ENCODE measurements around the gene ODF2. TPM values are rescaled to one million over a fixed set of nuclear protein-coding genes. Genes with fewer than 3 reads are reported as not detected.

ODF2 gene
- total and polyA plus RNA-seq, 10 of the 15 experiments (the other 5 are each of a cell fraction or from before 2014, with no cell fraction given), result 8.7 to 65.1 (median 38.5) TPM

DNA sequence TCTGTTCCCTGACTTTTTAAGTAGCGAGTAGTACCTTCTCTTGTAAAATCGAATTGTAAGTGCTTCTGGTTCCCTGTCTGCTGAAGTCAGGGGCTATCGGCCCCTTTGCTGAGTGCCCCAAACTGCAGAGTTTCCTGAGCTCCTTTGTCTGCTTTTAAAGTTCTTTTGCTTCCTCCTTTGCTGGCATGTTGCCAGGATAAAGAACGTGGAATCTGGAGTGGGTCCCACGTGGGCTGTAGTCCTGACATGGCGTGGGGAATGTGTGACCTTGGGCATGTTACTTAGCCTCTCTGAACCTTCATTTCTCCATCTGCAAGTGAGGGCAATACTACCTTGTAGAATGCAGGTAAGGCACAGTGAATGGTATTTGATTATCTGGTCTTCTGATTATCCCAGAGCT is 13.7 kb upstream of the ODF2 start:
- intact Hi-C loops (cut with micrococcal nuclease; ENCODE audit: unreplicated experiment) (no loop called here), in situ Hi-C loops (cut with MboI) (no loop called here)
- CTCF ChIA-PET, result no interaction called here
- Histone ChIP-seq H3K27me3 (replicated peaks in 1 of 2; ENCODE audit: control insufficient read depth in 2 of 2, insufficient read depth in 2 of 2, low read length in 1 of 2) (no peaks in the 10 kb centered on the region), H3K27ac (ENCODE audit: control insufficient read depth, insufficient read depth) (no peak overlapping the region), H2AFZ (ENCODE audit: control insufficient read depth, low read depth, low read length) (no peak overlapping the region), H3K9ac (ENCODE audit: control insufficient read depth, insufficient read depth, low read length) (no peak overlapping the region), H3K9me3 (replicated peaks; ENCODE audit: control insufficient read depth, insufficient read depth, low read length) (no peaks in the 10 kb centered on the region), H3K79me2 (ENCODE audit: control insufficient read depth, insufficient read depth, low read length) (no peaks in the 10 kb centered on the region), H3K4me2 (ENCODE audit: control insufficient read depth, insufficient read depth) (no peak overlapping the region), H3K36me3 (ENCODE audit: control insufficient read depth in 2 of 2, insufficient read depth in 2 of 2, low read length in 1 of 2) (no peaks in the 10 kb centered on the region), H3K4me3 (no peak overlapping the region), H4K20me1 (ENCODE audit: control insufficient read depth, insufficient read depth) (no peaks in the 10 kb centered on the region), H3K4me1 (ENCODE audit: control insufficient read depth, insufficient read depth, low read length) (no peaks in the 10 kb centered on the region)
- 17% methylated on average over 6 of the region's 6 CpGs for WGBS (ENCODE audit: insufficient coverage, insufficient replicate concordance, low lambda C conversion rate, missing lambda C conversion rate)
- POLR2A ChIA-PET, result no interaction called here
- FAIRE-seq (no peak), ATAC-seq (no peak), DNase-seq (ENCODE audit: low read depth, low spot score) (no peak)
- no TSS peak for BruUV-seq (replicated peaks)
- RAD21 ChIA-PET (ENCODE audit: unreplicated experiment), result interaction anchor here (1.3 kb wide), 1 partner anchor 27 kb away, joined by 3 read pairs; no protein-coding TSS in a partner anchor
- SMC1A ChIA-PET (ENCODE audit: uncharacterized antibody, unreplicated experiment), result interaction anchor here (1.0 kb wide), 1 partner anchor 80 kb away, joined by 4 read pairs; no protein-coding TSS in a partner anchor
- TF ChIP-seq TCF7 (IDR thresholded peaks at IDR 0.05; ENCODE audit: borderline replicate concordance), result no peak
- no peak for TF ChIP-seq EGR1 (IDR thresholded peaks at IDR 0.05; ENCODE audit: borderline replicate concordance in 1 of 2, low read depth in 2 of 2, low read length in 2 of 2)
- TF ChIP-seq SPI1 (IDR thresholded peaks at IDR 0.05; ENCODE audit: borderline replicate concordance, insufficient read depth, low read depth, low read length), result no peak
- TF ChIP-seq ZNF384 (IDR thresholded peaks at IDR 0.05; ENCODE audit: borderline replicate concordance, low read depth, low read length), result no peak
- TF ChIP-seq, protein P1, sequence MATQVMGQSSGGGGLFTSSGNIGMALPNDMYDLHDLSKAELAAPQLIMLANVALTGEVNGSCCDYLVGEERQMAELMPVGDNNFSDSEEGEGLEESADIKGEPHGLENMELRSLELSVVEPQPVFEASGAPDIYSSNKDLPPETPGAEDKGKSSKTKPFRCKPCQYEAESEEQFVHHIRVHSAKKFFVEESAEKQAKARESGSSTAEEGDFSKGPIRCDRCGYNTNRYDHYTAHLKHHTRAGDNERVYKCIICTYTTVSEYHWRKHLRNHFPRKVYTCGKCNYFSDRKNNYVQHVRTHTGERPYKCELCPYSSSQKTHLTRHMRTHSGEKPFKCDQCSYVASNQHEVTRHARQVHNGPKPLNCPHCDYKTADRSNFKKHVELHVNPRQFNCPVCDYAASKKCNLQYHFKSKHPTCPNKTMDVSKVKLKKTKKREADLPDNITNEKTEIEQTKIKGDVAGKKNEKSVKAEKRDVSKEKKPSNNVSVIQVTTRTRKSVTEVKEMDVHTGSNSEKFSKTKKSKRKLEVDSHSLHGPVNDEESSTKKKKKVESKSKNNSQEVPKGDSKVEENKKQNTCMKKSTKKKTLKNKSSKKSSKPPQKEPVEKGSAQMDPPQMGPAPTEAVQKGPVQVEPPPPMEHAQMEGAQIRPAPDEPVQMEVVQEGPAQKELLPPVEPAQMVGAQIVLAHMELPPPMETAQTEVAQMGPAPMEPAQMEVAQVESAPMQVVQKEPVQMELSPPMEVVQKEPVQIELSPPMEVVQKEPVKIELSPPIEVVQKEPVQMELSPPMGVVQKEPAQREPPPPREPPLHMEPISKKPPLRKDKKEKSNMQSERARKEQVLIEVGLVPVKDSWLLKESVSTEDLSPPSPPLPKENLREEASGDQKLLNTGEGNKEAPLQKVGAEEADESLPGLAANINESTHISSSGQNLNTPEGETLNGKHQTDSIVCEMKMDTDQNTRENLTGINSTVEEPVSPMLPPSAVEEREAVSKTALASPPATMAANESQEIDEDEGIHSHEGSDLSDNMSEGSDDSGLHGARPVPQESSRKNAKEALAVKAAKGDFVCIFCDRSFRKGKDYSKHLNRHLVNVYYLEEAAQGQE (IDR thresholded peaks at IDR 0.05; ENCODE audit: low read depth, low read length), result no peak
- TF ChIP-seq POLR2AphosphoS2 (IDR thresholded peaks at IDR 0.05; ENCODE audit: low read depth, low read length), result no peak
- TF ChIP-seq CBFB (IDR thresholded peaks at IDR 0.05; ENCODE audit: low read depth), result no peak
- TF ChIP-seq EZH2 (IDR thresholded peaks at IDR 0.05; ENCODE audit: borderline replicate concordance, control insufficient read depth, low read depth, low read length), result no peak
- TF ChIP-seq, protein P2, sequence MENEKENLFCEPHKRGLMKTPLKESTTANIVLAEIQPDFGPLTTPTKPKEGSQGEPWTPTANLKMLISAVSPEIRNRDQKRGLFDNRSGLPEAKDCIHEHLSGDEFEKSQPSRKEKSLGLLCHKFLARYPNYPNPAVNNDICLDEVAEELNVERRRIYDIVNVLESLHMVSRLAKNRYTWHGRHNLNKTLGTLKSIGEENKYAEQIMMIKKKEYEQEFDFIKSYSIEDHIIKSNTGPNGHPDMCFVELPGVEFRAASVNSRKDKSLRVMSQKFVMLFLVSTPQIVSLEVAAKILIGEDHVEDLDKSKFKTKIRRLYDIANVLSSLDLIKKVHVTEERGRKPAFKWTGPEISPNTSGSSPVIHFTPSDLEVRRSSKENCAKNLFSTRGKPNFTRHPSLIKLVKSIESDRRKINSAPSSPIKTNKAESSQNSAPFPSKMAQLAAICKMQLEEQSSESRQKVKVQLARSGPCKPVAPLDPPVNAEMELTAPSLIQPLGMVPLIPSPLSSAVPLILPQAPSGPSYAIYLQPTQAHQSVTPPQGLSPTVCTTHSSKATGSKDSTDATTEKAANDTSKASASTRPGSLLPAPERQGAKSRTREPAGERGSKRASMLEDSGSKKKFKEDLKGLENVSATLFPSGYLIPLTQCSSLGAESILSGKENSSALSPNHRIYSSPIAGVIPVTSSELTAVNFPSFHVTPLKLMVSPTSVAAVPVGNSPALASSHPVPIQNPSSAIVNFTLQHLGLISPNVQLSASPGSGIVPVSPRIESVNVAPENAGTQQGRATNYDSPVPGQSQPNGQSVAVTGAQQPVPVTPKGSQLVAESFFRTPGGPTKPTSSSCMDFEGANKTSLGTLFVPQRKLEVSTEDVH (IDR thresholded peaks at IDR 0.05; ENCODE audit: low read depth, partially characterized antibody), result no peak
- no peak for TF ChIP-seq MYB (IDR thresholded peaks at IDR 0.05; ENCODE audit: borderline replicate concordance, low read depth, low read length)
- no peak for TF ChIP-seq BHLHE40 (IDR thresholded peaks at IDR 0.05; ENCODE audit: borderline replicate concordance in 1 of 2, low read depth in 2 of 2, low read length in 1 of 2)
- TF ChIP-seq, protein P3, sequence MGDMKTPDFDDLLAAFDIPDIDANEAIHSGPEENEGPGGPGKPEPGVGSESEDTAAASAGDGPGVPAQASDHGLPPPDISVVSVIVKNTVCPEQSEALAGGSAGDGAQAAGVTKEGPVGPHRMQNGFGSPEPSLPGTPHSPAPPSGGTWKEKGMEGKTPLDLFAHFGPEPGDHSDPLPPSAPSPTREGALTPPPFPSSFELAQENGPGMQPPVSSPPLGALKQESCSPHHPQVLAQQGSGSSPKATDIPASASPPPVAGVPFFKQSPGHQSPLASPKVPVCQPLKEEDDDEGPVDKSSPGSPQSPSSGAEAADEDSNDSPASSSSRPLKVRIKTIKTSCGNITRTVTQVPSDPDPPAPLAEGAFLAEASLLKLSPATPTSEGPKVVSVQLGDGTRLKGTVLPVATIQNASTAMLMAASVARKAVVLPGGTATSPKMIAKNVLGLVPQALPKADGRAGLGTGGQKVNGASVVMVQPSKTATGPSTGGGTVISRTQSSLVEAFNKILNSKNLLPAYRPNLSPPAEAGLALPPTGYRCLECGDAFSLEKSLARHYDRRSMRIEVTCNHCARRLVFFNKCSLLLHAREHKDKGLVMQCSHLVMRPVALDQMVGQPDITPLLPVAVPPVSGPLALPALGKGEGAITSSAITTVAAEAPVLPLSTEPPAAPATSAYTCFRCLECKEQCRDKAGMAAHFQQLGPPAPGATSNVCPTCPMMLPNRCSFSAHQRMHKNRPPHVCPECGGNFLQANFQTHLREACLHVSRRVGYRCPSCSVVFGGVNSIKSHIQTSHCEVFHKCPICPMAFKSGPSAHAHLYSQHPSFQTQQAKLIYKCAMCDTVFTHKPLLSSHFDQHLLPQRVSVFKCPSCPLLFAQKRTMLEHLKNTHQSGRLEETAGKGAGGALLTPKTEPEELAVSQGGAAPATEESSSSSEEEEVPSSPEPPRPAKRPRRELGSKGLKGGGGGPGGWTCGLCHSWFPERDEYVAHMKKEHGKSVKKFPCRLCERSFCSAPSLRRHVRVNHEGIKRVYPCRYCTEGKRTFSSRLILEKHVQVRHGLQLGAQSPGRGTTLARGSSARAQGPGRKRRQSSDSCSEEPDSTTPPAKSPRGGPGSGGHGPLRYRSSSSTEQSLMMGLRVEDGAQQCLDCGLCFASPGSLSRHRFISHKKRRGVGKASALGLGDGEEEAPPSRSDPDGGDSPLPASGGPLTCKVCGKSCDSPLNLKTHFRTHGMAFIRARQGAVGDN (IDR thresholded peaks at IDR 0.05), result no peak
